ENCODE results near the gene ABCA12. TPM values are rescaled to one million over a fixed set of nuclear protein-coding genes. Genes with fewer than 3 reads are reported as not detected.

The ABCA12 gene
- total RNA-seq, 2 donors from 2014 or later: 0.07 TPM; not detected in 1

- no peak overlapping the region for H3K9ac ChIP-seq (ENCODE audit: extremely low read depth, low read length, poor library complexity, severe bottlenecking)
- H3K9me3 Mint-ChIP-seq: no peaks in the 10 kb centered on the region
- H3K27ac Mint-ChIP-seq: no peak overlapping the region
- H3K4me3 ChIP-seq (ENCODE audit: low read length): no peak overlapping the region
- WGBS, 2 experiments (ENCODE audit: insufficient coverage in 1 of 2, insufficient read length in 1 of 2): 88% methylated on average over 1 of the region's 1 CpG; no CpG with 5 or more reads in 1 of the 2 experiments
- no peaks in the 10 kb centered on the region for H3K36me3 Mint-ChIP-seq (ENCODE audit: low read depth)
- H3K4me1 ChIP-seq (ENCODE audit: control insufficient read depth, insufficient read depth, low read length): no peaks in the 10 kb centered on the region
- DNase-seq: no peak
- no peaks in the 10 kb centered on the region for H3K27me3 ChIP-seq (ENCODE audit: control insufficient read depth, insufficient read depth, low read length, poor library complexity, severe bottlenecking)
- no peaks in the 10 kb centered on the region for H3K27me3 Mint-ChIP-seq (ENCODE audit: insufficient read depth)
- no peak for TF ChIP-seq CTCF (conservative IDR thresholded peaks at IDR 0.05)
- H3K27ac ChIP-seq (ENCODE audit: low read depth, low read length): no peak overlapping the region
- no peaks in the 10 kb centered on the region for H3K9me3 ChIP-seq (ENCODE audit: control insufficient read depth, low read length)
- H3K4me3 Mint-ChIP-seq: no peak overlapping the region
- no peaks in the 10 kb centered on the region for H3K36me3 ChIP-seq (ENCODE audit: control insufficient read depth, insufficient read depth, low read length)
- H3K4me1 Mint-ChIP-seq: no peaks in the 10 kb centered on the region
Measured at GRCh38 chr2:215036314-215036713, 102.1 kb downstream of the ABCA12 start.

GRCh38 chr2:215034154-215034553 is 104.3 kb downstream of the ABCA12 start:
- H3K9me3 Mint-ChIP-seq: no peaks in the 10 kb centered on the region
- Histone ChIP-seq H3K36me3 (ENCODE audit: control insufficient read depth, insufficient read depth, low read length) (no peaks in the 10 kb centered on the region), H3K27ac (ENCODE audit: low read depth, low read length) (no peak overlapping the region), H3K4me3 (ENCODE audit: low read length) (no peak overlapping the region), H3K9me3 (ENCODE audit: control insufficient read depth, low read length) (no peaks in the 10 kb centered on the region), H3K9ac (ENCODE audit: extremely low read depth, low read length, poor library complexity, severe bottlenecking) (no peak overlapping the region), H3K27me3 (ENCODE audit: control insufficient read depth, insufficient read depth, low read length, poor library complexity, severe bottlenecking) (no peaks in the 10 kb centered on the region), H3K4me1 (ENCODE audit: control insufficient read depth, insufficient read depth, low read length) (no peaks in the 10 kb centered on the region)
- no peak overlapping the region for H3K27ac Mint-ChIP-seq
- WGBS, 2 experiments (ENCODE audit: insufficient coverage in 1 of 2, insufficient read length in 1 of 2): 89 to 100% methylated on average over 2 to 3 of the region's 3 CpGs
- no peak for DNase-seq
- no peaks in the 10 kb centered on the region for H3K4me1 Mint-ChIP-seq
- no peaks in the 10 kb centered on the region for H3K36me3 Mint-ChIP-seq (ENCODE audit: low read depth)
- TF ChIP-seq CTCF (conservative IDR thresholded peaks at IDR 0.05): no peak
- H3K4me3 Mint-ChIP-seq: no peak overlapping the region
- H3K27me3 Mint-ChIP-seq (ENCODE audit: insufficient read depth): no peaks in the 10 kb centered on the region

- H3K36me3 Mint-ChIP-seq (ENCODE audit: low read depth): no peaks in the 10 kb centered on the region
- H3K4me3 Mint-ChIP-seq: no peak overlapping the region
Measured at GRCh38 chr2:215032153-215032552, 106.3 kb downstream of the ABCA12 start.

More at GRCh38 chr2:215032153-215032552, 106.3 kb downstream of the ABCA12 start:
- Histone ChIP-seq H3K4me1 (ENCODE audit: control insufficient read depth, insufficient read depth, low read length) (no peaks in the 10 kb centered on the region), H3K27ac (ENCODE audit: low read depth, low read length) (no peak overlapping the region), H3K27me3 (ENCODE audit: control insufficient read depth, insufficient read depth, low read length, poor library complexity, severe bottlenecking) (no peaks in the 10 kb centered on the region), H3K36me3 (ENCODE audit: control insufficient read depth, insufficient read depth, low read length) (no peaks in the 10 kb centered on the region), H3K4me3 (ENCODE audit: low read length) (no peak overlapping the region), H3K9ac (ENCODE audit: extremely low read depth, low read length, poor library complexity, severe bottlenecking) (no peak overlapping the region), H3K9me3 (ENCODE audit: control insufficient read depth, low read length) (no peaks in the 10 kb centered on the region)
- Mint-ChIP-seq H3K27ac (no peak overlapping the region), H3K9me3 (no peaks in the 10 kb centered on the region), H3K4me1 (no peaks in the 10 kb centered on the region), H3K27me3 (ENCODE audit: insufficient read depth) (no peaks in the 10 kb centered on the region)
- DNase-seq: no peak
- TF ChIP-seq CTCF (conservative IDR thresholded peaks at IDR 0.05): no peak
- 87% methylated on average over 2 of the region's 2 CpGs; no CpG with 5 or more reads in 1 of the 2 experiments for WGBS, 2 experiments (ENCODE audit: insufficient coverage in 1 of 2, insufficient read length in 1 of 2)

All from endodermal cell (in vitro differentiated cells).